Esophagus squamous epithelium (tissue), 5 donors: Measurements from ENCODE around the gene DNAH11. TPM values are rescaled to one million over a fixed set of nuclear protein-coding genes. Genes with fewer than 3 reads are reported as not detected.

Source experiments
- DNase-seq: peaks from one replicate; lab custom pipeline; 2025; lab: John Stamatoyannopoulos, UW
- H3K27ac ChIP-seq, 4 donors: fragments of 200-600 bp; sonication (generic); one replicate each; pipeline ENCODE4 v1.5.1; 2016 to 2019; ENCODE audit warnings: mild to moderate bottlenecking in 1 of 4
- H3K27me3 ChIP-seq, 4 donors: fragments of 200-600 bp; sonication (generic); 1 replicate in 3 of 4; 2 replicates in 1 of 4; pipeline versions ENCODE4 v1.5.1 to v1.6.0; 2017 to 2021; ENCODE audit warnings: antibody characterized with exemption in 1 of 4
- H3K36me3 ChIP-seq, 3 donors: fragments of 200-600 bp; sonication (generic); one replicate each; pipeline ENCODE4 v1.5.1; 2016 to 2019
- H3K4me1 ChIP-seq, 3 donors: fragments of 200-600 bp; sonication (generic); one replicate each; pipeline ENCODE4 v1.5.1; 2017 to 2019
- H3K4me3 ChIP-seq, 4 donors: fragments of 200-600 bp; sonication (generic); 1 replicate in 3 of 4; 2 replicates in 1 of 4; pipeline ENCODE4 v1.5.1; 2016 to 2019; ENCODE audit warnings: mild to moderate bottlenecking in 2 of 4, moderate library complexity in 1 of 4
- H3K9me3 ChIP-seq, 3 donors: fragments of 200-600 bp; sonication (generic); one replicate each; pipeline ENCODE4 v1.5.1; 2016 to 2019
- POLR2A ChIP-seq, 4 donors: fragments of 450-650 bp; IDR thresholded peaks; one replicate each; pipeline ENCODE4 v1.6.1; 2017; ENCODE audit warnings: antibody characterized with exemption in 4 of 4, mild to moderate bottlenecking in 4 of 4, moderate library complexity in 3 of 4
- WGBS, 2 donors: methylation state at CpG; one replicate each; pipeline ENCODE4 v1.1.5; 2018; 5-methylcytosine and 5-hydroxymethylcytosine counted together
- intact Hi-C: fragments of 100-400 bp; cut with DNase I; formaldehyde crosslinking; loops from one replicate; pipeline ENCODE4 v1.15.0; 2022
- total RNA-seq, 4 donors: library from RNA; depleted of rRNA; stranded (reverse); fragments of >200 nt; gene quantifications; one replicate each; pipeline ENCODE4 v1.1.0, GENCODE V29; 2016
- TF ChIP-seq, protein P1 (sequence below), 6 experiments: fragments of 450-650 bp in 4 of 6; fragments of 200-600 bp in 2 of 6; sonication (generic) in 2 of 6; IDR thresholded peaks; one replicate each; pipeline ENCODE4 v1.5.1; 2016 to 2019; ENCODE audit warnings: antibody characterized with exemption in 6 of 6, mild to moderate bottlenecking in 4 of 6, moderate library complexity in 4 of 6
- donor health status: DM: yes; HTN: yes; CAD: no.

The DNAH11 gene
- total RNA-seq, 4 donors from 2014 or later = 0.35 to 7.4 (median 0.74) TPM

DNA sequence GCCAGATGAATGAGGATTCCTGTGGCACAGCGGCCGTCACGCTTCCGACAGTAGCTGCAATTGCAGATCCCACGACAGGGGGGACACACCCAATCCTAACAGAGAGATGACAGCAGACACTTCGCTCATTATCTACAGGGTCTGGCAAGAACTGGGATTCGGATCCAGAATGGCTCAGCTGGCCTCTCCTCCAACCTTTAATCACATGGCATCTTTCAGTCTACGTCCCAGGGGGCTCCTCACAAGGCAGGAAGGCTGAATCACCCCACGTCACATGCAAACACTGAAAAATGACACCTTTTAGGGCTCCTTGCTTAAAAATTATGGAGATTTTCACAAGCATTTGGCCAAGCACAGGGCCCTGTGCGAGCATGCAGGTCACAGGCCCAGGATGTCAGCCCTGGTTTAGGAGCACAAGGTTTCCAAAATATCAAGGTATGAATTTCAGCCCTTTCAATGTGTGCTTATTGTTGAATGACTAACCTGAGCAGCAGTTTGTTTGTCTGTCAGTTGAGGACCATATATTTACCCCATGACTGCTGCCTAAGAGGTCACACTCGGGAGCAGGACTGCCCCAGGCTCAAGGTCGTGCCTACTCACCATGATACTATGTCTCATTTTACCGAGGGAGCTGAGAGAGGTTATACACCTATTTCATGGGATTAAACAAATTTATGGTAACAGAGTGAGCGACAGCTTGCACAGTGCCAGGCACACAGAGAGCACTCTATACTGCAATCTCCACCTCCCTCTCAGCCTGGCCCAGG lies 360.4 kb downstream of the DNAH11 start:
- H3K27me3 ChIP-seq = no peaks in the 10 kb centered on the region
- no peak overlapping the region for H3K27ac ChIP-seq
- intact Hi-C loops = no loop called here
- H3K4me3 ChIP-seq = no peak overlapping the region
- WGBS, 2 donors = 90 to 91% methylated on average over 13 to 14 of the region's 14 CpGs
- DNase-seq = no peak
- H3K9me3 ChIP-seq = no peaks in the 10 kb centered on the region
- no peaks in the 10 kb centered on the region for H3K4me1 ChIP-seq
- H3K36me3 ChIP-seq = peaks cover 0 to 86% (median 0%) of the 10 kb centered on the region in 3 donors
- TF ChIP-seq, protein P1, sequence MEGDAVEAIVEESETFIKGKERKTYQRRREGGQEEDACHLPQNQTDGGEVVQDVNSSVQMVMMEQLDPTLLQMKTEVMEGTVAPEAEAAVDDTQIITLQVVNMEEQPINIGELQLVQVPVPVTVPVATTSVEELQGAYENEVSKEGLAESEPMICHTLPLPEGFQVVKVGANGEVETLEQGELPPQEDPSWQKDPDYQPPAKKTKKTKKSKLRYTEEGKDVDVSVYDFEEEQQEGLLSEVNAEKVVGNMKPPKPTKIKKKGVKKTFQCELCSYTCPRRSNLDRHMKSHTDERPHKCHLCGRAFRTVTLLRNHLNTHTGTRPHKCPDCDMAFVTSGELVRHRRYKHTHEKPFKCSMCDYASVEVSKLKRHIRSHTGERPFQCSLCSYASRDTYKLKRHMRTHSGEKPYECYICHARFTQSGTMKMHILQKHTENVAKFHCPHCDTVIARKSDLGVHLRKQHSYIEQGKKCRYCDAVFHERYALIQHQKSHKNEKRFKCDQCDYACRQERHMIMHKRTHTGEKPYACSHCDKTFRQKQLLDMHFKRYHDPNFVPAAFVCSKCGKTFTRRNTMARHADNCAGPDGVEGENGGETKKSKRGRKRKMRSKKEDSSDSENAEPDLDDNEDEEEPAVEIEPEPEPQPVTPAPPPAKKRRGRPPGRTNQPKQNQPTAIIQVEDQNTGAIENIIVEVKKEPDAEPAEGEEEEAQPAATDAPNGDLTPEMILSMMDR (IDR thresholded peaks at IDR 0.05) = no peak
- no peak for TF ChIP-seq POLR2A (IDR thresholded peaks at IDR 0.05)

DNA sequence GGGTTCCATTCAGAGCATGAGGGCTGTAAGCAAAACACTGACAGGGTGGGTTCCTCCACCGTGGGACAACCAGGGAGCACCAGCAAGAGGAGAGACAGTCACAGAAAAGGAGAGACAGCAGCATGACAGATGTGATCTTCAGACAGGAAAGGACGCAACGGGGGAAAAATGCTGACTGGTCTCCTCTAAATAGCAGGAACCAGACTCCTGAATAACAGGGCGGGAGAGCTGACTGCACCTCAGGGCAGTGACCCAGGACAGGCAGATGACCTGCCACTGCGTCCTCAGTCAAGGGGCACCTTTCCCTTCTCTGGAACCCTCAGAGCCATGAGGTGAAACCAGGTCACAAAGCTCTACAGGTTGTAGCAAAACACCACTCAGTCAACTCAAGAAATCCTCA lies 365.9 kb downstream of the DNAH11 start:
- DNase-seq = no peak
- H3K36me3 ChIP-seq = peaks cover 0 to 56% (median 0%) of the 10 kb centered on the region in 3 donors
- H3K9me3 ChIP-seq = no peaks in the 10 kb centered on the region
- H3K27me3 ChIP-seq = no peaks in the 10 kb centered on the region
- intact Hi-C loops = no loop called here
- H3K27ac ChIP-seq = no peak overlapping the region
- WGBS, 2 donors = 75 to 79% methylated on average over 5 of the region's 5 CpGs
- no peak overlapping the region for H3K4me3 ChIP-seq
- no peak for TF ChIP-seq POLR2A (IDR thresholded peaks at IDR 0.05)
- TF ChIP-seq, protein P1 (IDR thresholded peaks at IDR 0.05) = no peak
- H3K4me1 ChIP-seq = no peaks in the 10 kb centered on the region

DNA sequence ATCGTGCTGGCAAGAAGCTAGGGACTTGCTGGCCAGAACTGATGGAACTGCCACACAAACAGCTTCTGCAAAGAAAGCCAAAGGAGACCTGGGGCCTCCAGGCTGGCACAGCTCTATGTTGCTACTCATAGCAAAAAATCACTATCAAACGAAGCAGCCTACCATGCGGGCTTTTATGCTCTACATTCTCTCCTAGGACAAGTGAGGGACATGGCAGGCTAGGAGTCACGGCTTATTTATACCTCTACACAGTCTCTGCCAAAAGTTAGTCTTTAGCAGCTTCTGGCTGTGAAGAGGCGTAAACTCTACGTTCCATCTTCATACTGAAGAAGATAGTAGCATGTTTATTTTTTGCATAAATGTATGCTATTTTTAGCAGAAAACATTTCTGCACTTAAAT lies 367.4 kb downstream of the DNAH11 start:
- no peak overlapping the region for H3K4me3 ChIP-seq
- no peak overlapping the region for H3K27ac ChIP-seq
- 84 to 91% methylated on average over 6 of the region's 6 CpGs for WGBS, 2 donors
- DNase-seq = no peak
- peaks cover 0 to 51% (median 0%) of the 10 kb centered on the region in 3 donors for H3K36me3 ChIP-seq
- H3K9me3 ChIP-seq = no peaks in the 10 kb centered on the region
- no peaks in the 10 kb centered on the region for H3K27me3 ChIP-seq
- H3K4me1 ChIP-seq = peaks cover 0 to 8% (median 0%) of the 10 kb centered on the region in 3 donors
- TF ChIP-seq POLR2A (IDR thresholded peaks at IDR 0.05) = no peak
- TF ChIP-seq, protein P1 (IDR thresholded peaks at IDR 0.05) = no peak
- intact Hi-C loops = no loop called here

DNA sequence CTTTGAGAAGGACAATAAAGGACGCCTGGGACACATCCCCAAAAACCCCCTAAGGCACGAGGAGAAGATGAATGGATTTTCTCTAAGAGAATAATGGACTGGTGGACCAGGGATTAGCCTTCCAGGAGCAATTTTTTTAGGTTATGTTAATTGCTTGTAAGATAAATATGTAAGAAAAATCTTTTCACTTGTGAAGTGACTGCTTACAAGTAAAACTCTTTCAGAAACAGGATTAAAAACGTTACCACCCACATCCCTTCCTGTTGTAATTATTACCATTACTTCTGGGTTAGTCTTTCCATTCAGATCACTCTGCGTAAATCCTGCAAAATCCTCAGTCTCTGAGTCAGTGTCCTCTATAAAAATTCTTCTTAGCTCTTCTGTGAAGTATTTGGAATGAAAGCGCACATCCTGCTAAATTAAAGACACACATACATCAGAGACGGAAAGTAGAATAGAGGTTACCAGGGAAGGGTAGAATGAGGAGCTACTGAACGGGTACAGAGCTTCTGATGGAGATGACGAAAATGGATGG lies 368.6 kb downstream of the DNAH11 start:
- intact Hi-C loops = no loop called here
- WGBS, 2 donors = 76 to 80% methylated on average over 8 of the region's 8 CpGs
- H3K4me3 ChIP-seq = no peak overlapping the region
- no peaks in the 10 kb centered on the region for H3K9me3 ChIP-seq
- DNase-seq = no peak
- peaks cover 0 to 46% (median 0%) of the 10 kb centered on the region in 3 donors for H3K36me3 ChIP-seq
- H3K27ac ChIP-seq = no peak overlapping the region
- TF ChIP-seq, protein P1 (IDR thresholded peaks at IDR 0.05) = no peak
- no peak for TF ChIP-seq POLR2A (IDR thresholded peaks at IDR 0.05)
- H3K27me3 ChIP-seq = no peaks in the 10 kb centered on the region
- peaks cover 0 to 9% (median 0%) of the 10 kb centered on the region in 3 donors for H3K4me1 ChIP-seq

DNA sequence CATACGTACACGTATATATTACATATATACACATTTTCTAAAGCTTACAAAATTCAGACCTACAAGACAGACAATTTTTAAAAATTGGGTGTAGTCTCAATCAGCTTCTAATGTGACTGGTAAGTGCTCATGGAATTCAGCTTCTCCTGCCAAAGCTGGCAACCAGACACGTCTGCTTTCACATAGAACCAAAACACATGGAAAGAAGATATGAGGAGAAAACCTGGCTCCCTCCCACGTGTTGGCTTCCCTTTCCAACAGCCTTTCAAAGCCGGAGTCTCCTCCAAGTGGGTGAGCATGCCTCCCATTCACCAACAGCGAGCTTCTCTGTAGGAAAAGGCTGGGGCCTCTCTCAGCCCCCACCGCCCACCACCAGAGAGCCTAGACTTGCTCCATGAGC lies 369.5 kb downstream of the DNAH11 start:
- no peak for DNase-seq
- no peak overlapping the region for H3K4me3 ChIP-seq
- intact Hi-C loops = no loop called here
- whole genome bisulfite sequencing, 2 donors = 64 to 65% methylated on average over 4 to 7 of the region's 7 CpGs
- H3K4me1 ChIP-seq = peaks cover 0 to 9% (median 0%) of the 10 kb centered on the region in 3 donors
- H3K9me3 ChIP-seq = no peaks in the 10 kb centered on the region
- no peak for TF ChIP-seq POLR2A (IDR thresholded peaks at IDR 0.05)
- TF ChIP-seq, protein P1 (IDR thresholded peaks at IDR 0.05) = no peak
- no peaks in the 10 kb centered on the region for H3K27me3 ChIP-seq
- H3K36me3 ChIP-seq = peaks cover 0 to 40% (median 0%) of the 10 kb centered on the region in 3 donors
- H3K27ac ChIP-seq = no peak overlapping the region
